ENCODE measurements around the gene EYA3. TPM values are rescaled to one million over a fixed set of nuclear protein-coding genes. Genes with fewer than 3 reads are reported as not detected.

EYA3 gene
- total and polyA plus RNA-seq, 2 of the 8 experiments (the other 6 are each of a cell fraction or from before 2014, with no cell fraction given) = 15.0 to 33.9 TPM

- TF ChIP-seq SAP30 (IDR thresholded peaks at IDR 0.05; ENCODE audit: insufficient read depth, insufficient replicate concordance, low read length) (no peak), SP4 (IDR thresholded peaks at IDR 0.05; ENCODE audit: low read length) (no peak), E2F6 (IDR thresholded peaks at IDR 0.05) (no peak), NRF1 (IDR thresholded peaks at IDR 0.05; ENCODE audit: low read depth, low read length) (no peak), KDM1A (IDR thresholded peaks at IDR 0.05; ENCODE audit: borderline replicate concordance, low read length) (no peak), RXRA (IDR thresholded peaks at IDR 0.05; ENCODE audit: insufficient read depth, low read depth, low read length) (no peak), ATF3 (IDR thresholded peaks at IDR 0.05; ENCODE audit: insufficient read depth, low read depth, low read length) (no peak), SP2 (IDR thresholded peaks at IDR 0.05; ENCODE audit: low read length) (no peak), BCL11A (IDR thresholded peaks at IDR 0.05; ENCODE audit: low read depth in 2 of 2, low read length in 2 of 2) (no peak), CREB1 (IDR thresholded peaks at IDR 0.05) (peak; percentile 70), PHF8 (conservative IDR thresholded peaks at IDR 0.05; ENCODE audit: low read depth, low read length) (peak; percentile 51; the same call in 1 of the 2 replicates), CHD2 (IDR thresholded peaks at IDR 0.05; ENCODE audit: low read length) (no peak), CBX8 (IDR thresholded peaks at IDR 0.05; ENCODE audit: borderline replicate concordance, low read depth, low read length) (no peak), YY1 (IDR thresholded peaks at IDR 0.05; ENCODE audit: low read depth, low read length) (no peak), MAFK (IDR thresholded peaks at IDR 0.05; ENCODE audit: low read depth, low read length) (no peak), JUN (IDR thresholded peaks at IDR 0.05; ENCODE audit: low read depth, low read length) (no peak), ATF2 (IDR thresholded peaks at IDR 0.05; ENCODE audit: low read length) (peak; percentile 52; the same call in 1 of the 2 replicates), FOSL1 (IDR thresholded peaks at IDR 0.05; ENCODE audit: insufficient read depth, low read depth, low read length) (no peak), SIX5 (IDR thresholded peaks at IDR 0.05; ENCODE audit: low read depth, low read length) (no peak), SP1 (IDR thresholded peaks at IDR 0.05; ENCODE audit: low read depth, low read length) (0 out of 2 replicates have a peak, but pooled peaks have one; percentile 13)
Observed at GRCh38 chr1:28104866-28105467, 16.6 kb upstream of the EYA3 start (continued).

All from H1 (cell line).